Left kidney (tissue), 2 donors: ENCODE results near the gene SERAC1. TPM values are rescaled to one million over a fixed set of nuclear protein-coding genes. Genes with fewer than 3 reads are reported as not detected.

Source experiments
- DNase-seq: peaks from one replicate; pipeline ENCODE4 v3.0.0-alpha.2; 2013
- polyA plus RNA-seq: library from polyadenylated mRNA; unstranded; fragments of 120-200 nt; gene quantifications from one replicate; pipeline ENCODE4 v1.2.1, GENCODE V29; 2013; ENCODE audit not compliant: insufficient read length

SERAC1 gene
- polyA plus RNA-seq, 1 donor: 15.1 TPM

GRCh38 chr6:158124288-158124687 is 43.8 kb downstream of the SERAC1 start:
- DNase-seq: no peak

DNA sequence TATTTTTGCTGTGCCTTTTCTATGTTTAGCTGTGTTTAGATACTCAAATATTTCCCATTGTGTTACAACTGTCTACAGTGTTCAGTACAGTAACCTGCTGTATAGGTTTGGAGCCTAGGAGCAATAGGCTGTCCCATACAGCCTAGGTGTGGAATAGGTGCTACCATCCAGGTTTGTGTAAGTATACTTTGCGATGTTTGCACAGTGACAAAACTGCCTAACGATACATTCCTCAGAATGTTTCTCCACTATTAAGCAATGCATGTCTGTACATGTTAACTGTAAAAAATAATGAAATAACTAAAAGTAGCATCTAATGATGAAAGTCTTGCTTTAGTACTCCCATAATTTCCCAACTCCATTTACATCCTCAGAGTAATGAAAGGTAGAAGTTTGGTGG is 46.0 kb downstream of the SERAC1 start:
- no peak for DNase-seq

- no peak for DNase-seq
Observed at GRCh38 chr6:158121335-158121734, 46.7 kb downstream of the SERAC1 start.

GRCh38 chr6:158118886-158119285 is 49.2 kb downstream of the SERAC1 start:
- DNase-seq: no peak

GRCh38 chr6:158115508-158115907 is 52.6 kb downstream of the SERAC1 start:
- DNase-seq: no peak

DNA sequence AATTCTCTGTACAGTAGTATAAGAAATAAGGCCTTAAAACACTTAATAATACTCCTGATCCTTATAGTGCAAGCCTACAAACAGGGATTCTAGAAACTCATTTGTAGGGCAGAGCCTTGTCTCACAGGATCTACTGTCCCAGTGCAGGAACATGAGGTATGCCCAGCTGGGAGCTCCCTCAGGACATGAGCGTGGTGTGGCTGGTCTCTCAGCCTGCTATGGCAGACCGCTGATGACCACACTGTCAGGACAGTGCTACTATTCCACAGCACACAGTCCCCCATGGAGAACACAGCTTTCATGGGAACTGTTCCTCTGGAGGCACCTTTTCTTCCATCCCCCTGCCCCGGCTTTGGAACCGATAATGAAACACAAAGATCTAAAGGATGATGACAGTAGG is 53.0 kb downstream of the SERAC1 start:
- DNase-seq: no peak

DNA sequence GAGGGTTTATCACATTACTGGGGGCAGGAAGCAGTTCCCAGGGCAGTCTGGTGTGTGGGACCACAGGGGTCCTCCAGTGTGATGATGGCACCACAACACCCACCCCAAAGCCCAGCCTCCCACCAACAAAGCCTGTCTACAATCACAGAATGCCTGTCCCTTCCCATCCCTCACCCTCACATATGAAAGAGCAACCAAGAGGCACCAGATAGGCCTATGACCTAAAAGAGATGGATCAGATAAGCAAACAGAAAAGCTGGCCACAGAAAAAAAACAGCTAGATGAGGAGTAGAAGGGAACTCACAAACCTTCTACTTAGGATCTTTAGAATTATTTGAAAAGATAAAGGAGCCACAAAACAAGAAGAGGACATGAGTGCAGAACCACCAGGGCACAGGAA is 54.3 kb downstream of the SERAC1 start:
- no peak for DNase-seq

- no peak for DNase-seq
Observed at GRCh38 chr6:158111987-158112386, 56.1 kb downstream of the SERAC1 start.

GRCh38 chr6:158110986-158111385 is 57.1 kb downstream of the SERAC1 start:
- DNase-seq: no peak

DNA sequence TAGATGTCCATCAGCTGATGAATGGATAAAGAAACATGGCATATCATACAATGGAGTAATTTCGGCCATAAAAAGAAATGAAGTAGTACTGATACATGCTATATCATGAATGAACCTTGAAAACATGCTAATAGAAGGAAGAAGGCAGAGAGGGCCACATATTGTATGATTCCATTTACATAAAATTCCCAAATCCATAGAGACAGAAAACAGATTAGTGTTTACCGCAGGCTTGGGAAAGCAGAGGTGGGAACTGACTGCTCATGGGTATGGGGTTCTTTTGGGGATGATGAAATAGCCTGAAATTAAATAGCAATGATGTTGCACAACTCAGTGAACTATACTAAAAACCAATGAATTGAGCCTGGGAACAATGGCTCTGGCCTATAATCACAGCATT is 58.3 kb downstream of the SERAC1 start:
- DNase-seq: no peak

GRCh38 chr6:158104696-158105095 is 63.4 kb downstream of the SERAC1 start:
- no peak for DNase-seq

DNA sequence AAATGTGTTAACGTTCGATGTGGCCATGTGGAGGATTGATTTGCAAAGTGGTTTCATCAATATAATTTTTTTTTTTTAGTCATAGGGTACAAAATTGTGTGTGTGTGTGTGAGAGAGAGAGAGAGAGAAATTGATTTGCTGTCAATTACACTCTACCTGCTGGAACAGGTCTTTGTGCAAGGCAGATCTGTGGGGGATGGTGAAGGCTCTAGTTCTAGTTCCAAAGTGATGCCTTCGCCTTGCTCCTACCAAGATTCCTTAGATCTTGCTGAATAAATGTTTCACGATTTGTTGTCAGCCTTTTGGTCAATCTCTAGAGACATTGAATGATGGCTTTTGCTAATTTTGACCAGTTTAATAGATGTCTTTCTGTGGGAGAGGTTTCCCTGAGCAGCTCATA is 64.8 kb downstream of the SERAC1 start:
- no peak for DNase-seq

DNA sequence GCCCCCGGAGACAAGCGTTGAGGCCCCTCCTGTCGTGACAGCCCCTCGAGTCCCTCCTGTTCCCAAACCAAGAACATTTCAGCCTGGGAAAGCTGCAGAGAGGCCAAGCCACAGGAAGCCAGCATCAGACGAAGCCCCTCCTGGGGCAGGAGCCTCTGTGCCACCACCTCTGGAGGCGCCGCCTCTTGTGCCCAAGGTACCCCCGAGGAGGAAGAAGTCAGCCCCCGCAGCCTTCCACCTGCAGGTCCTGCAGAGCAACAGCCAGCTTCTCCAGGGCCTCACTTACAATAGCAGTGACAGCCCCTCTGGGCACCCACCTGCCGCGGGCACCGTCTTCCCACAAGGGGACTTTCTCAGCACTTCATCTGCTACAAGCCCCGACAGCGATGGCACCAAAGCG is 72.4 kb downstream of the SERAC1 start:
- DNase-seq: no peak

DNA sequence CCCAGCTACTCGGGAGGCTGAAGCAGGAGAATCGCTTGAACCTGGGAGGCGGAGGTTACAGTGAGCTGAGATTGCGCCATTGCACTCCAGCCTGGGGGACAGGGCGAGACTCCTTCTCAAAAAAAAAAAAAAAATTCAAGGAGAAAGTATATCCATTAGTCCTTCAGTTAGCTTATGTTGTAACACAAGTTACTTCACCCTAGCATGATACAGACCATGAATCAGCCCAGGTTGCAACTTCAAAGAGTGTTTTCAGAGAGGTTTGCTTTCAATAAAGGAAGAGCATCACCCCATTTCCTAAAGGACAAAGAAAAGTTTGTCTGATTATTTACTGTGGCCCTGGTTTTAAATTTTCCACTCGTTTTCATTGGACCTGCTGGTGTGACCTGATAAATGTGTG is 73.0 kb downstream of the SERAC1 start:
- DNase-seq: no peak

DNA sequence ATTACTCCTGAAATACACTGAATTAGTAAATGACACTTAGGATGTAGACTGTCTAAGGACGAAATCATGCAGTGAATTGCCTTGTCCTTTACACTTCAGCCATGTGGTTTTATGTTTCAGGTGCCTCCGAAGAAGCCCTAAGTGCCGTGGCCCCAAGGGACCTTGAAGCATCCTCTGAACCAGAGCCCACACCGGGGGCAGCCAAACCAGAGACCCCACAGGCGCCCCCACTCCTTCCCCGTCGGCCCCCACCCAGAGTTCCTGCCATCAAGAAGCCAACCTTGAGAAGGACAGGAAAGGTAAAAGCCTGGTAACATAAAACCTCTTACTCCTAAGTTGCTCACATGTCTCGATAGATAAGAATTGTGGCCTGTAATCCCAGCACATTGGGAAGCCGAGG is 75.3 kb downstream of the SERAC1 start:
- no peak for DNase-seq

DNA sequence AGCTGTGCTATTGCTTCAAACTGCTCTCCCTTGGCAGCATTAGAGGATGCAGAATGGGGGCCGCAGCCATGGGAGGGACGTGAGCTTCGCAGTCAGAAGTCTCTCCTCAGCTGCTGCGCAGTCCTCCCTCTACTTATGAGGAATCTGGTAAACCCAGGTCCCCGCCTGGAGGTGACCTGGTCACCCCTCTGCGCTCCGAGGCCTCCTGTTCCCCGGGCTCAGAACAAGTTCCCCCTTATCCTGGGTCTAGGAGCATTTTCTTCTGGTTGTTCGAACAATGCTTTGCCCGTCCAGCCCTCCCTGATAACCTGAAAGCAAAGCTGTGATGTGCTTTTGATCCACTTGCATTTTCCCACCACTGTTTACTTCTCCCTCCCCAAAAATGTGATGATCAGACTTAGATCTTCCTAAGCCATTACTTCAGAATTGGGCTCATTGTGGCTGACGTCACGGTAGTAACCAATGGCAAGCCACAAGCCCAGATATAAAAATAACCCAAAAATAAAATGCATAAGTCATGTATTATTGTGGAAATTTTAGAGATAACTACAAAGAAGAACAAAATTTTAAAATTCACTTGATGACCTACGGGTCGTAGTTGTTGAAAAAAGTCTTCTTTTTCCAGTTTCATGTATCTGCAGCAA is 80.7 kb downstream of the SERAC1 start:
- DNase-seq: no peak

DNA sequence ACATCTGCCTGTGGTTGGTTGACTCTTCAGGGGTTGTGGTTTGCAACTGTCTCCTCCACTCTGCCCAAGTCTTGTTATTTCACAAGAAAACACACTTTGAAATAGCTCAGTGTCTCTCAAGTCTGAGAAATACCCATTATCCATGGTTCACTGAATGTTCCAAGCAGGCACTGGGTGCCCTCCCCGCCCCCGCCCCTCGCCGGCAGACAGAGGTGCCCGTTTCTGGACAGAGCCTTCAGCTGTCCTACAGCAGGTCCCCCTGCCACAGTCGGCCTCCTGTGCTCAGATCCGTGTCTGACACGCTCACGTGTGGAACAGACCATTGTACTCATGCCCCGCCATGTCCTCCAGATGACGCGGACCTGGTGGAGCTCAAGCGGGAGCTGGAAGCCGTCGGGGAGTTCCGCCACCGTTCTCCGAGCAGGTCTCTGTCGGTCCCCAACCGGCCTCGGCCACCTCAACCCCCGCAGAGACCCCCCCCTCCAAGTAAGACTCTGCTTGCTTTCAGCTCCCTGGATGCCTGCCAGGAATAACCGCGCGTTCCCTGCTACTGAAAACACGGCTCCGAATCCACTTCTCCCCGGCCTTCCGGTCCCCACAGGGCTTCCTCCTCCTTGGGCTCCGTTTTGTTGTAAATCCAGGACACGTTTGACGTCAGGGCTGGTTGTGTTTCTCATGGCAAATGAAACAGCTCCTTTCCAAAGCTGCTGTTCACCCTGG is 81.4 kb downstream of the SERAC1 start:
- peak; percentile 35 for DNase-seq

GRCh38 chr6:158086054-158086503 is 82.0 kb downstream of the SERAC1 start:
- DNase-seq: no peak

GRCh38 chr6:158085261-158086053 is 82.6 kb downstream of the SERAC1 start:
- DNase-seq: no peak

- DNase-seq: no peak
Observed at GRCh38 chr6:158083455-158084325, 84.4 kb downstream of the SERAC1 start.

DNA sequence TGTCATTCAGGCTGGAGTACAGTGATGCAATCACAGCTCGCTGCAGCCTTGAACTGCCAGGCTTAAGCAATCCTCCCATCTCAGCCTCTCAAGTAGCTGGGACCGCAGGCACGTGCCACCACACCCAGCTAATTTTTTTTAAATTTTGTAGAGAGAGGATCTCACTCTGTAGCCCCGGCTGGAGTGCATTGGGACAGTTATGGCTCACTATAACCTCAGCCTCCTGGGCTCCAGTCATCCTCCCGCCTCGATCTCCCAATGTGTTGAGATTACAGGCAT is 86.5 kb downstream of the SERAC1 start:
- no peak for DNase-seq
